HG02938 (cell line): ENCODE results near the gene PTPRS.

ENCODE experiments used
- ATAC-seq: cut with Tn5 transposase; IDR thresholded peaks from one replicate; pipeline ENCODE4 v1.9.1; 2021; ENCODE audit warnings: mild to moderate bottlenecking, moderate library complexity; ENCODE audit not compliant: unreplicated experiment

The PTPRS gene

GRCh38 chr19:5309438-5310204 lies 31.0 kb downstream of the PTPRS start:
- no peak for ATAC-seq

GRCh38 chr19:5308451-5309437 lies 31.9 kb downstream of the PTPRS start:
- ATAC-seq, result no peak

DNA sequence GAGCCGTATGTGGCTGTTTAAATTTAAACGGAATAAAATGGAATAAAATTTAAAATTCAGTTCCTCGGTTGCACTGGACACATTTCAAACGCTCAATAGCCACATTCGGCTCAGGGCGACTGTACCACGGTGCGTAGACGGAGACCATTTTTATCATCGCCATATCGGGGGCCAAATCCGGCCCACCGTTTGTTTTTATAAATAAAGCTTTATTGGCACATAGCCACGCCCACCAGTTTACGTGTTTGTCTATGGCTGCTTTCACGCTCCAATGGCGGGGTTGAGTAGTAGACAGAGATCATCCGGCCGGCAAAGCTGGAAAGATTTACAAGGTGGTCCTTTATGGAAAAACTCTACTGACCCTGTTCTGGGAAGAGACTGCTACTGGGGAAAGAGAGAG lies 33.0 kb downstream of the PTPRS start:
- no peak for ATAC-seq

GRCh38 chr19:5305163-5305562 lies 35.4 kb downstream of the PTPRS start:
- no peak for ATAC-seq

- no peak for ATAC-seq
Measured at GRCh38 chr19:5304486-5304885, 36.1 kb downstream of the PTPRS start.

DNA sequence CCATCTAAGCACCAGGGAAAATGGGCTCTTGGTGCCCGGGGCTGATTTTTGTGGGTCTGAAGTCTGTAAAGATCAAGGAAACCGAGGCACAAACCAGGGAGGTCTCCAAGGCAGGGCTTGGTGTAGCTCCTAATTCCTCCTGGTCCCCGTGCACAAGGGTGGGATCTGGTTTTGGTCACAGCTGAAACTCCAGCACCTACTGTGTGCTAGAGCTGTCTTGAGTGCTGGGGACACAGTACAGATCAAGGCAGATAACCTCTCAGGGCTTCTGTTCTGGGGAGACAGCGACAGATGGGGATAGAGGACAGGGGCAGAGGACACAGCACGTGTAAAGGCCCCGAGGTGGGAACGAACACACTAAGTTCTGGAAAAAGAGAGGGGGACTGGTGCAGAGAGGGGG lies 37.4 kb downstream of the PTPRS start:
- no peak for ATAC-seq

DNA sequence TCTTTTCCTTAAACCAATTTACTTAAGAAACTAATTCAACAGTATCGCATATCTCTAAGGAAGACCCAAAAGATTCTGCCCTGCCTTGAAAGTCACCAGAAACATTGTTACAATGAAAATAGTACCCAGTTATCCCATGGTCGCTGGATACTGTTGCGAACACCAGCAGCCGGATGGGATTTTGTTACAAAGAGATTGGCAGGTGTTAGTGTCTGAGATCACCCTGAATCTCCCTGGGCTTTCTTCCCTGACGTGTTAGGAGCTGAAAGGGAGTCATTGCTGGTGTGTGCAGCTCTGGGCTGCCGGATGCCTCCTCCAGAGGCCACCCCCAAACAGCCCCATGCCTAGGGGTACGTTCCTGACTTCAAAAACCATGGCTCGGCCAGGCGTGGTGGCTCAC lies 38.2 kb downstream of the PTPRS start:
- no peak for ATAC-seq

GRCh38 chr19:5299137-5299536 lies 41.5 kb downstream of the PTPRS start:
- ATAC-seq, result no peak

DNA sequence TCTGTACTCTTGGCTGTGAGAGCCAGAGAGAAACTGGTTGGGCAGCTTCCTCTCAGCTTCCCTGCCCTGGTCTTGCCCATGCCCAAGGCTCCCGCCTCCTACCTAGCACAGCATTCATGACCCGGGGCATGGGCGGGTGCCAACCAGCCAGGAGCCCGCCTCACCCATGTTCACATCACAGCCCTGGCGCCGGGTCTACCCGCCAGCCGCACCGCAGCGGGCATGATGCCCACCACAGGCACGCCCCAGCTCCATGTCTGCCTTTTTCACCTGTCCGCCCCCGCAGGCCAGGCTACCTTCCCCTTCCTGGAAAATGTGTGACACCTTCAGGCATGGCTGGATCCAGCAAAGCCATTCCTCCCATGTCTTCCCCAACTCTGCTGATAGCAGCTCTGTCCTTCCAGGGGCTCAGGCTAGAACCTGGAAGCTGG lies 42.1 kb downstream of the PTPRS start:
- ATAC-seq, result no peak

- ATAC-seq, result no peak
Measured at GRCh38 chr19:5297272-5297669, 43.3 kb downstream of the PTPRS start.

DNA sequence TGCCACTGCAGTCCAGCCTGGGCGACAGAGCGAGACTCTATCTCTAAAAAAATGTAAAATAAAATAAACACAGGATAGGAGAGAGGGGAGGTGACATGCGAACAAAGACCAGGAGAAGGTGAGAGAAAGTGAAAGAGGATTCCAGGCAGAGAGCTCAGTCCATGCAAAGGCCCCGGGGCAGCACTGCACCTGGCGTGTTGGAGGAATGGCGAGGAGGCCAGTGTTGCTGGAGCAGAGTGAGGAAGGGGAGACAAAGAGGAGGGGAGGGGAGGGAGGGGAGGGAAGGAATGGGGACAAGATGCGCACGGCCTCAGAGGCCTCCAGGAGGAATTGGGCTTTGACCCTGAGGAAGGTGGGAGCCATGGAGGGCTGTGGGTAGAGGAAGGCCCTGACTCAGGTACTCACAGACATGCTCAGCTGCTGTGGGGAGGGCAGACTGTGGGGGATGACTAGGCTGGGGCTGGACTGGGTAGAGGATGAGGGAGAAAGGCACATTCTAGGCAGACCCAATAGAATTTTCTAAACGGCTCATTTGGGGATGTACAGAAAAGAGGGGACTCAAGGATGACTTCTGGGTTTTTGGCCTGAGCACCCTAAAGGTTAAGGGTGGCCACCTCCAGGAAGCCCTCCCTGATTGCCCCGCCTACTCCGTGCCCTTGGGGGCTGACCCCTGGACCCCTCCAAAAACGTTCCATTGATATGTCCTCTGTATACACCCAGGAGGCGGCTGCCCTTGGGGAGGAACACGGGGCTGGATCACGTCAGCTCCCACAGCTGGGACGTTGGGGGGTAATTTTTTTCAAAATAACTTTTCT lies 43.9 kb downstream of the PTPRS start:
- no peak for ATAC-seq

- no peak for ATAC-seq
Measured at GRCh38 chr19:5296021-5296420, 44.6 kb downstream of the PTPRS start.

- ATAC-seq, result no peak
Measured at GRCh38 chr19:5294403-5295160, 46.0 kb downstream of the PTPRS start.

DNA sequence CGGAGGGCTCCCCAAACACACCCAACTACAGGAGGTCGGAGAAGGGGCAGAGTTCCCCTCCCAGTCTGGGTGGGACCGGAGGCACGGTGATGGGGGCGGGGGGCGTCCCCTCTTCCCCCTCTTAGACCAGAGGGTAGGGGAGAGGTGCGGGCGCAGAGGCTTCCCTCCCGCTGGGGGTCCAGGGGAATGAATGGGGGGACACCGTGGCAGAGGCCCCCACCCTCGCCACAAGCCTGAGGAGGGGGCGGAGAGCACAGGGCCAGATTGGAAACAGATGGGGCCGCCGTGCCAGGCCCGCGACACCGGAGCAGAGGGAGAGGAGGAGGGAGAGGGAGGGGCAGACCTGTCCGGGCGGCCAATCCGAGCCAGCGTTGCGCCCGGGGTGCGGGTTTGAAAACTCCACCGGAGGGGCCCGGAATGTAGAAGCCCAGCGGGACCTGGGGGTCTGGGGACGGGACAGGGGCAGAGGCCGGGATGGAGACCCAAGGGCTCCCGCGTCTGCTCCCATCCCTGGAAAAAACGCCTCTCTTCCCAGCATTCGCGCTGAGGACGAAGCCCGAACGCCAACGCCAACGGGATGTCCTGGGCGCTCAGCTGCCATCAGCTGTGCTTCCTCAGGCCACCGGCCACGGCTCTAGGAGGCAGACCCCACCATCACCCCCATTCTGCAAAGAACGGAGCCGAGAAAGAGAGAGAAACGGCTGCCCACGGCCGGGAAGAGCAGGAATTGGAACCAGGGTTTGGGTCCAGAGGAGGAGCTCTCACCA lies 46.8 kb downstream of the PTPRS start:
- ATAC-seq, result no peak

DNA sequence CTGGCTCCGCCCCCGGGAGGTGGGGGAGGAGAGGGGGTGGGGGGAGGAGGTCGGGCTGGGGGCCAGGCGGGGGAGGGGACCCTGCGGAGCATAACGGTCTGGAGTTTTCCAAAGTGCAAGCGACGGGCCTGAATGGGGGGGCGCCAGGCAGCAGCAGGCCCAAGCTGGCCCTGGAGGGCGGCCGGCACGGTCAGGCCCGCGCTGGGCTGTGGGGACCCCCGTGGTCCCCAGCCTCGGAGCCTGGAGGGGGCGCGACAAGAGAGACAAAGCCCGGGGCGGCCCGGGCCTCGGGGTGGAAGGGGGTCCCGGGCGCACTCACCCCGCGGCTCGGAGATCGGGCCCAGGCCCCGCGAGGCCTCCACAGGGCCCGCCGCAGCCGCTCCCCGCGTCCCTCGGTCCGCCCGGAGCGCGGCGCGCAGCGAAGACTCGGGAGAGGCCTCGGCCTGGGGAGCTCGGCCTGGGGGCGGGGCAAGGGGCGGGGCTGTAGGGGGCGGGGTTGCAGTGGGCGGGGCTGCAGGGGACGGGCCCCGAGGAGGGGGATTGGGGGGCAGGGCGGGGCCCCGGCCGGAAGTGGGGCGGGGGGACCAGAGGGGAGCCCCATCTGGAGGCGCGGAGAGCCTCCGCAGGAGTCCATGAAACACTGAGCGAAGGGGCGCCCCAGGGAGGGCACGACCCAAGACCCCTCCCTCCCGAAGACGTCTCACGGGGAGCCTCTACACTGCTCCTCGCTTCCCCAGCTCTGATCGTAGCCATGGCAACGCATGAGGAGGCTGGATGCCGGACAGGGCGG lies 47.6 kb downstream of the PTPRS start:
- ATAC-seq, result no peak

DNA sequence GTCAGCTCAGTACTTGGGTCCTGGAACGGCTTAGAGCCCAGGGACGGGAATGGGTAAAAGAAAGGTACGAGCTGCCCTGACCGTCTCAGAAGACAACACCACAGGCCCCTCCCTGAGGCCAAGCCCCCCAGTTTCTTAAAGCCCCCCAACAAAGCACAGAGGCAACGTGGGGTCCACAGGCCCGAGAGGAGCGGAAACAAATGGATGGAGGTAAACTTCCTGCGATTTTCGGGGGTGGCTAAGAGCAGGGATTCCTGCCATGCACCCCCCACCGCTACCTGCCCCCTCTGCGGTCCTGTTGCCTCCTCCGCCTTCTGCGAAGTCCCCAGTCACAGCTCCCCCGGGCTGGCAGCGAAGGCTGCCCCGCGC lies 48.2 kb downstream of the PTPRS start:
- no peak for ATAC-seq

- ATAC-seq, result no peak
Measured at GRCh38 chr19:5291588-5292193, 48.9 kb downstream of the PTPRS start.
